Measurements from ENCODE around the gene PTPRR.

PTPRR gene

DNA sequence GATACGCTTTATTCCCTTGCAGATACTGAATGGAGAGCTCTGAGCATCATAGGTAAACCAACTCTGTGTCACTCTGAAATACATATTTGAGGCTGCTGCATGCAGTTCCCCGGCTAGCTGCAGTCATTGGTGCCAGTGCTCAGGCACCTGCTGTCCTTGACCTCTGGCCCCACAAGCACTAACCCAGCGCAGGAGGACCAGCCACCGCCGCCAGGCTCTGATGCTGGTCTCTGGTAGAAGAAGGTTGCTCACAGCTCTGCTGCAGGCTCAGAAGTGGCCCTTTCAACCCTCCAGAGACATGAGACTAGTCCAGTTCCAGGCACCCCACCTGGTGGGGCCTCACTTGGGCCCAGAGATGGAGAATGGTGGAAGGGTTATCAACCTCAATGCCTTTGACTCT is 248.8 kb downstream of the PTPRR start:
- Mint-ChIP-seq H3K4me3 (no peak overlapping the region), H3K27me3 (peaks cover 4% of the 10 kb centered on the region), H3K9me3 (peaks cover 6% of the 10 kb centered on the region), H3K27ac (no peak overlapping the region), H3K4me1 (no peaks in the 10 kb centered on the region), H3K36me3 (no peaks in the 10 kb centered on the region)
- no peak for ATAC-seq (ENCODE audit: low read depth)
- no peak for DNase-seq (ENCODE audit: low spot score in 2 of 2)

- Mint-ChIP-seq H3K27ac (no peak overlapping the region), H3K9me3 (peaks cover 3% of the 10 kb centered on the region), H3K36me3 (no peaks in the 10 kb centered on the region)
Measured at GRCh38 chr12:70670948-70671347, 249.6 kb downstream of the PTPRR start.

DNA sequence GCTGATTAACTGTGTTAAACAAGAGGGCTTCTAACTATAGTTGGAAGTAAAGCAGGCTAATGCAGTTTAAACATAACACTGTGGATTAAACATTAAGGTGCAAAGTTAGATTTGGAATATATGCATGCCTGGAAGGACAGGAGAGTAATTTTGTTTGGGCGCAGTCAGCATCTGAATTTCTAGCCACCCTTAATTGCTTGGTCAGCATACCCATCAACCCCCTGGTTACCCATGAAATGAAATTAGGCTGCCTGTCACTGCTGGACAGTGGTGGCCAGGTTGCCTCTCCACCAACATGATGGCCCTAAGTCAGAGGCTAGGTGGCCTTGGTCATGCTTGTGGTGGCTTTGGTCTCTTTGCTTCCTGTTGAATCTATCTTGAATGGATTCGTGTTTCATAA is 253.3 kb downstream of the PTPRR start:
- ATAC-seq (ENCODE audit: low read depth) (no peak), DNase-seq (ENCODE audit: low spot score in 2 of 2) (no peak)
- H3K4me1 Mint-ChIP-seq: no peaks in the 10 kb centered on the region
- H3K27ac Mint-ChIP-seq: no peak overlapping the region
- peaks cover 4% of the 10 kb centered on the region for H3K27me3 Mint-ChIP-seq
- H3K4me3 Mint-ChIP-seq: no peak overlapping the region
- no peaks in the 10 kb centered on the region for H3K36me3 Mint-ChIP-seq
- no peaks in the 10 kb centered on the region for H3K9me3 Mint-ChIP-seq

More at GRCh38 chr12:70670948-70671347, 249.6 kb downstream of the PTPRR start:
- Mint-ChIP-seq H3K4me1 (no peaks in the 10 kb centered on the region), H3K4me3 (no peak overlapping the region), H3K27me3 (peaks cover 4% of the 10 kb centered on the region)
- DNase-seq (ENCODE audit: low spot score in 2 of 2) (no peak), ATAC-seq (ENCODE audit: low read depth) (no peak)

- ATAC-seq (ENCODE audit: low read depth): no peak
- no peak overlapping the region for H3K4me3 Mint-ChIP-seq
- H3K9me3 Mint-ChIP-seq: no peaks in the 10 kb centered on the region
Measured at GRCh38 chr12:70666364-70666763, 254.2 kb downstream of the PTPRR start.

DNA sequence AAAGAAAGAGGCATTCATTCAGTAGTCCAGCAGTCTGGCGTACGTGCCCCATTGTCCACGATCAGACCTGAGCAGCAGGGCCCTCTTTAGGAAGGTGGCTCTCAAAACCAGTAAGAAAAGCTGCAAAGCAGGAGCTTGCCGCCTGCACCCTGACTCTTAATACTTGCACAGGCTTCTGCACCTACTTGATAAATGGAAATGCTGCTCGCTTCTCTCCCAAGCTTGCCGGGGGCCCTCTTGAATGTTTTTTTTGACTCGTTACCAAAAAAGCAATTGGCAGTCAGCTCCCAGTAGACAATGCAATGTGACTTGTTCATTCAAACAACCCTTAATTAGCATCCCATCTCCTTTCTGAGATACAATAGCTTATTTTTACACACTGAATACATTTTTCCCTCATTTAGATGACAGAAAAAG is 256.1 kb downstream of the PTPRR start:
- Mint-ChIP-seq H3K36me3 (no peaks in the 10 kb centered on the region), H3K4me3 (no peak overlapping the region), H3K27ac (no peak overlapping the region), H3K4me1 (peaks cover 8% of the 10 kb centered on the region), H3K9me3 (no peaks in the 10 kb centered on the region), H3K27me3 (peaks cover 4% of the 10 kb centered on the region)
- DNase-seq (ENCODE audit: low spot score in 2 of 2) (no peak), ATAC-seq (ENCODE audit: low read depth) (no peak)

More at GRCh38 chr12:70666364-70666763, 254.2 kb downstream of the PTPRR start:
- peaks cover 4% of the 10 kb centered on the region for H3K4me1 Mint-ChIP-seq
- no peak overlapping the region for H3K27ac Mint-ChIP-seq
- H3K36me3 Mint-ChIP-seq: no peaks in the 10 kb centered on the region
- DNase-seq (ENCODE audit: low spot score in 2 of 2): no peak
- H3K27me3 Mint-ChIP-seq: peaks cover 4% of the 10 kb centered on the region

DNA sequence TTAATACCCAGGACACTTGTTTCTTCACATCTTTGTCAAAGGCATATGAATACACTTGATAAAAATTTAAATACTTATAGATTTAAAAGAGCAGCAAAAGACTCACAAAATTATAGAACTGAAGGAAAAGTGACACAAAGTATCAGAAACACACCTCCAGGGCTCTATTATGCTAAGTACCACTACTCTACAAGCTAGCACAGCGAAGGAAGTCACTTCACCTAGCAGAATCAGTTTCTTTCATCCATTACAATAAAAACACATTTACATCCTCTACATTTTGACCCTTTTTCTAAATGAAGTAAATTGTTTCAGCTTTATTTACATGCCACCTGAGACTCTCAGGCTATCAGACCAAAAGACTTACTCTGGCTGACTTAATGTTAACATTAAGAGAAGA is 256.7 kb downstream of the PTPRR start:
- peaks cover 8% of the 10 kb centered on the region for H3K27me3 Mint-ChIP-seq
- H3K4me1 Mint-ChIP-seq: peaks cover 8% of the 10 kb centered on the region
- H3K36me3 Mint-ChIP-seq: no peaks in the 10 kb centered on the region
- ATAC-seq (ENCODE audit: low read depth) (no peak), DNase-seq (ENCODE audit: low spot score in 2 of 2) (no peak)
- H3K4me3 Mint-ChIP-seq: no peak overlapping the region
- no peak overlapping the region for H3K27ac Mint-ChIP-seq
- H3K9me3 Mint-ChIP-seq: no peaks in the 10 kb centered on the region

- DNase-seq (ENCODE audit: low spot score in 2 of 2) (no peak), ATAC-seq (ENCODE audit: low read depth) (no peak)
- peaks cover 8% of the 10 kb centered on the region for H3K4me1 Mint-ChIP-seq
- H3K4me3 Mint-ChIP-seq: no peak overlapping the region
- H3K27ac Mint-ChIP-seq: no peak overlapping the region
- H3K36me3 Mint-ChIP-seq: no peaks in the 10 kb centered on the region
- H3K9me3 Mint-ChIP-seq: no peaks in the 10 kb centered on the region
- peaks cover 4% of the 10 kb centered on the region for H3K27me3 Mint-ChIP-seq
Measured at GRCh38 chr12:70661466-70662161, 258.9 kb downstream of the PTPRR start.

GRCh38 chr12:70660620-70661219 is 259.8 kb downstream of the PTPRR start:
- Mint-ChIP-seq H3K4me3 (no peak overlapping the region), H3K9me3 (no peaks in the 10 kb centered on the region), H3K27ac (no peak overlapping the region), H3K36me3 (no peaks in the 10 kb centered on the region), H3K27me3 (peaks cover 4% of the 10 kb centered on the region), H3K4me1 (peaks cover 8% of the 10 kb centered on the region)
- no peak for DNase-seq (ENCODE audit: low spot score in 2 of 2)
- ATAC-seq (ENCODE audit: low read depth): peak; percentile 58

- ATAC-seq (ENCODE audit: low read depth): no peak
- Mint-ChIP-seq H3K27me3 (peaks cover 4% of the 10 kb centered on the region), H3K36me3 (no peaks in the 10 kb centered on the region), H3K4me3 (no peak overlapping the region), H3K27ac (no peak overlapping the region), H3K9me3 (no peaks in the 10 kb centered on the region), H3K4me1 (peaks cover 8% of the 10 kb centered on the region)
- DNase-seq (ENCODE audit: low spot score in 2 of 2): no peak
Measured at GRCh38 chr12:70660002-70660604, 260.4 kb downstream of the PTPRR start.

- no peaks in the 10 kb centered on the region for H3K9me3 Mint-ChIP-seq
- DNase-seq (ENCODE audit: low spot score in 2 of 2) (no peak), ATAC-seq (ENCODE audit: low read depth) (no peak)
- no peak overlapping the region for H3K4me3 Mint-ChIP-seq
- H3K36me3 Mint-ChIP-seq: no peaks in the 10 kb centered on the region
- peaks cover 4% of the 10 kb centered on the region for H3K27me3 Mint-ChIP-seq
- H3K4me1 Mint-ChIP-seq: peaks cover 8% of the 10 kb centered on the region
- H3K27ac Mint-ChIP-seq: no peak overlapping the region
Measured at GRCh38 chr12:70659077-70659606, 261.4 kb downstream of the PTPRR start.

GRCh38 chr12:70657616-70658286 is 262.8 kb downstream of the PTPRR start:
- Mint-ChIP-seq H3K36me3 (no peaks in the 10 kb centered on the region), H3K4me1 (peaks cover 8% of the 10 kb centered on the region), H3K27ac (no peak overlapping the region), H3K4me3 (no peak overlapping the region), H3K27me3 (peaks cover 4% of the 10 kb centered on the region), H3K9me3 (no peaks in the 10 kb centered on the region)
- no peak for DNase-seq (ENCODE audit: low spot score in 2 of 2)
- no peak for ATAC-seq (ENCODE audit: low read depth)

DNA sequence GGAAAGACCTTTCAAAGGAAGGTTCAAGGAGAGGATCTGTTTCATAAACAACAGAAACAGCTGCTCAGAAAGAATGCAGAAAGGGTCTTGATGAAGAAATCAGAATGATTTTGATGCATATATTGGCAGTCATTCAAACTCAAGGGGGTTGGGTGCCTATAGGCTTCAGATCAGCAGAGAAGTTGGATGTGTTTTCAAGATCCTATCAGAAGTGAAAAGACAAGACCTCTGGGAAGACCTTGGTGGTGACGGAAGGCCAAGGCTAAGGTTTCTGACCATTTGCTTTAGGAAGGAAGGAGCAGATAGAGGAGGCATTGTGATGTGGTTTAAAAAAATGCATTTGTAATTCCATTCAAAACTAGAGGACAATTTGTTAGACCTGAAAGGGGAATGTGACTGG is 268.1 kb downstream of the PTPRR start:
- no peak for ATAC-seq (ENCODE audit: low read depth)
- DNase-seq (ENCODE audit: low spot score in 2 of 2): no peak
- Mint-ChIP-seq H3K9me3 (no peaks in the 10 kb centered on the region), H3K4me1 (no peaks in the 10 kb centered on the region), H3K4me3 (no peak overlapping the region), H3K36me3 (no peaks in the 10 kb centered on the region), H3K27ac (no peak overlapping the region), H3K27me3 (peaks cover 8% of the 10 kb centered on the region)

GRCh38 chr12:70648831-70649230 is 271.7 kb downstream of the PTPRR start:
- H3K36me3 Mint-ChIP-seq: no peaks in the 10 kb centered on the region
- H3K4me3 Mint-ChIP-seq: no peak overlapping the region
- no peaks in the 10 kb centered on the region for H3K4me1 Mint-ChIP-seq
- peaks cover 9% of the 10 kb centered on the region for H3K27me3 Mint-ChIP-seq
- DNase-seq (ENCODE audit: low spot score in 2 of 2) (no peak), ATAC-seq (ENCODE audit: low read depth) (no peak)
- H3K9me3 Mint-ChIP-seq: no peaks in the 10 kb centered on the region
- no peak overlapping the region for H3K27ac Mint-ChIP-seq

DNA sequence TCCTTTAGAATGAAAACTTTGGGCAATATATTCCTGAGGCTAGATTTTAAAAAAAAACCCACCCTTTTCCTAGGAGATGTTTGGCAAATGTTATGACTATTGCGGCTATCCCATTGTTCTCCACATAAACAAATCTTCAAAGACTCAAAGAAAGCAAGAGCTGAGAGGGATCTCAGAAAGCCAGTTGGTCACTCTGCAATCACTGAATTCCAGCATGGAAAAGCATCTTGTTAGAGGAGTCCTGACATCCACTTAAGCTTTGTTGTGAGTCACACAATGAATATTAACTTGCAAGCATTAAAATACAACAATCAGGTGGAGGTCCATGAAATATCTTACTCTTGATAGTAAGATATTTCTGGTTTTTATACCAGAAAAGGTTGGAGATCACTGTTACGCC is 272.3 kb downstream of the PTPRR start:
- Mint-ChIP-seq H3K27me3 (peaks cover 9% of the 10 kb centered on the region), H3K36me3 (no peaks in the 10 kb centered on the region), H3K4me1 (no peaks in the 10 kb centered on the region), H3K4me3 (no peak overlapping the region), H3K27ac (no peak overlapping the region), H3K9me3 (no peaks in the 10 kb centered on the region)
- DNase-seq (ENCODE audit: low spot score in 2 of 2): no peak
- ATAC-seq (ENCODE audit: low read depth): no peak

Data from memory B cell (primary cell).